Progenitor cell of endocrine pancreas (in vitro differentiated cells): ENCODE measurements around the gene SHC2. TPM values are rescaled to one million over a fixed set of nuclear protein-coding genes. Genes with fewer than 3 reads are reported as not detected.

Experiments
- DNase-seq: peaks from one replicate; pipeline ENCODE4 v3.0.0; 2021; ENCODE audit warnings: low spot score; ENCODE audit not compliant: unreplicated experiment
- H3K27ac Mint-ChIP-seq: 2 replicates; pipeline ENCODE4 v1.8.0; 2021; ENCODE audit warnings: mild to moderate bottlenecking, moderate library complexity, mixed read lengths
- H3K27me3 Mint-ChIP-seq: 2 replicates; pipeline ENCODE4 v1.8.0; 2021; ENCODE audit warnings: mixed read lengths
- H3K36me3 Mint-ChIP-seq: 2 replicates; pipeline ENCODE4 v1.8.0; 2022; ENCODE audit warnings: mixed read lengths; ENCODE audit not compliant: insufficient read depth
- H3K4me1 Mint-ChIP-seq: 2 replicates; pipeline ENCODE4 v1.8.0; 2021; ENCODE audit warnings: low read depth, mixed read lengths
- H3K4me3 Mint-ChIP-seq: 2 replicates; pipeline ENCODE4 v1.8.0; 2021; ENCODE audit warnings: low read depth, mild to moderate bottlenecking, moderate library complexity, mixed read lengths
- H3K9me3 Mint-ChIP-seq: 2 replicates; pipeline ENCODE4 v1.8.0; 2021; ENCODE audit warnings: low read depth, mixed read lengths
- total RNA-seq: library from RNA; stranded (reverse); gene quantifications from 2 replicates; pipeline ENCODE4 v1.2.1, GENCODE V29; 2021
- TF ChIP-seq, protein P1 (sequence below): fragments of 200-600 bp; sonication (generic); IDR thresholded peaks from one replicate; pipeline ENCODE4 v1.5.0; 2021; ENCODE audit warnings: antibody characterized with exemption, mild to moderate bottlenecking; ENCODE audit not compliant: unreplicated experiment

Gene SHC2
- total RNA-seq, 1 donor from 2014 or later = 159 TPM

DNA sequence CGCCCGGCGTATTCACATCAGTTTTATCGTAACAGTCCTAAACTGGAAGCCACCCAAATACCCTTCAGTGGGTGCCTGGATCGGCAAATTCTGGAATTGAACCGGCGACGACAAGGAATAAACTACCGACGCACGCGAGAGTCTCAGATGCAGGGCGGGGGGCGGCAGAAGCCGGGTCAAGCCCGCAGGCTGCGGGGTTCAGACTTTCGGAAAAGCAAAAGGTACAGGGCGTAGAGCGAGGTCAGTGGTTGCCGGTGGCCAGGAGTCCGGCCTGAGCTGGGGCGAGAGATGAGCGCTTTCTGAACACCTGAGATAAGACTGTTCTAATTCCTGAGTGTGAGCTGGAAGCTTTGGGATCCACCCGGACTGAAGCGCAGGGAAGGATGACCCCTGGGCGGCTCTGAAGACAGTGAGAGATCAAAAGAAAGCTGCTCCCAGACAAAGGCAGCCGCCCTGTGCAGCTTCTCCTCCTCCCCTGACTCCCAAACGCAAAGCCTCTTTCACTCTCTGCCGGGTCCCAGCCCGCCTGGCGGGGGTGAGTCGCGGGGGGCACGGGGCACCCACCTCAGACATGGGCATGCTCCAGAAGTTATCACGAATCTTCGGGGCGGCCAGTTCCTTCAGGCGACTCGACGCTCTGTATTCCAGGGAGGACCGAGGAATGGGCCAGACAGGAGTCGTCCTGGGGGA lies 90.0 kb downstream of the SHC2 start:
- H3K4me1 Mint-ChIP-seq = no peaks in the 10 kb centered on the region
- H3K27me3 Mint-ChIP-seq = peaks cover 46% of the 10 kb centered on the region
- no peaks in the 10 kb centered on the region for H3K9me3 Mint-ChIP-seq
- peak; percentile 5 for DNase-seq
- no peak overlapping the region for H3K27ac Mint-ChIP-seq
- TF ChIP-seq, protein P1, sequence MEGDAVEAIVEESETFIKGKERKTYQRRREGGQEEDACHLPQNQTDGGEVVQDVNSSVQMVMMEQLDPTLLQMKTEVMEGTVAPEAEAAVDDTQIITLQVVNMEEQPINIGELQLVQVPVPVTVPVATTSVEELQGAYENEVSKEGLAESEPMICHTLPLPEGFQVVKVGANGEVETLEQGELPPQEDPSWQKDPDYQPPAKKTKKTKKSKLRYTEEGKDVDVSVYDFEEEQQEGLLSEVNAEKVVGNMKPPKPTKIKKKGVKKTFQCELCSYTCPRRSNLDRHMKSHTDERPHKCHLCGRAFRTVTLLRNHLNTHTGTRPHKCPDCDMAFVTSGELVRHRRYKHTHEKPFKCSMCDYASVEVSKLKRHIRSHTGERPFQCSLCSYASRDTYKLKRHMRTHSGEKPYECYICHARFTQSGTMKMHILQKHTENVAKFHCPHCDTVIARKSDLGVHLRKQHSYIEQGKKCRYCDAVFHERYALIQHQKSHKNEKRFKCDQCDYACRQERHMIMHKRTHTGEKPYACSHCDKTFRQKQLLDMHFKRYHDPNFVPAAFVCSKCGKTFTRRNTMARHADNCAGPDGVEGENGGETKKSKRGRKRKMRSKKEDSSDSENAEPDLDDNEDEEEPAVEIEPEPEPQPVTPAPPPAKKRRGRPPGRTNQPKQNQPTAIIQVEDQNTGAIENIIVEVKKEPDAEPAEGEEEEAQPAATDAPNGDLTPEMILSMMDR = no peak
- H3K4me3 Mint-ChIP-seq = no peak overlapping the region
- no peaks in the 10 kb centered on the region for H3K36me3 Mint-ChIP-seq

DNA sequence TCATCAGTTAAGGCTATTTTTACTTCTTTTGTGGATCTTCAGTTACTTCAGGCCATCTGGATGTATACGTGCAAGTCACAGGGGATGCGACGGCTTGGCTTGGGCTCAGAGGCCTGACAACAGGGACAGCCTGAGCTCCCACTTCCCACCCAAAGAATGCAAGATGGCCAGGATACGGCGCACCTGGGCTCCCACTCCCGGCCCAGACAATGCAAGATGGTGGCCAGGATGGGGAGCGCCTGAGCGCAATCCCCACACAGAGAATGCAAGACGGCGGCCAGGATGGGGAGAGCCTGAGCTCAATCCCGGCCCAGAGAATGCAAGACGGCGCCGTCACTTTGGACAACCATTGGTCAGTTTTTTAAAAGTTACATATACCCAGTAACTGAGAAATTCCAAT lies 91.0 kb downstream of the SHC2 start:
- Mint-ChIP-seq H3K27ac (no peak overlapping the region), H3K36me3 (no peaks in the 10 kb centered on the region), H3K4me3 (no peak overlapping the region), H3K27me3 (peaks cover 52% of the 10 kb centered on the region), H3K4me1 (no peaks in the 10 kb centered on the region), H3K9me3 (no peaks in the 10 kb centered on the region)
- TF ChIP-seq, protein P1 = no peak
- no peak for DNase-seq

DNA sequence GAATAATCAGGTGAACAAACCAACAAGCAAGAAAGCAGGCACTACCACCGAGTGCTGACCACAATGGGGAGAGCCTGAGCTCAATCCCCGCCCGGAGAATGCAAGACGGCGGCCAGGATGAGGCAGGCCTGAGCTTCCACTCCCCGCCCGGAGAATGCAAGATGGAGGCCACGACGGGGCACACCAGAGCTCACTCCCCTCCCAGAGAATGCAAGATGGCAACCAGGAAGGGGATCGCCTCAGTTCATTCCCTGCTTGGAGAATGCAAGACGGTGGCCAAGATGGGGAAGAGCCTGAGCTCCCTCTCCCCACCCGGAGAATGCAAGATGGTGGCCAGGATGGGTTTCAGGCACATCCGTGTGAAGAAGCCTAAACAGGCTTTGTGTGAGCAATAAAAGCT lies 91.6 kb downstream of the SHC2 start:
- Mint-ChIP-seq H3K4me1 (no peaks in the 10 kb centered on the region), H3K27ac (no peak overlapping the region), H3K27me3 (peaks cover 54% of the 10 kb centered on the region), H3K9me3 (no peaks in the 10 kb centered on the region), H3K36me3 (no peaks in the 10 kb centered on the region), H3K4me3 (no peak overlapping the region)
- TF ChIP-seq, protein P1 = no peak
- DNase-seq = no peak

DNA sequence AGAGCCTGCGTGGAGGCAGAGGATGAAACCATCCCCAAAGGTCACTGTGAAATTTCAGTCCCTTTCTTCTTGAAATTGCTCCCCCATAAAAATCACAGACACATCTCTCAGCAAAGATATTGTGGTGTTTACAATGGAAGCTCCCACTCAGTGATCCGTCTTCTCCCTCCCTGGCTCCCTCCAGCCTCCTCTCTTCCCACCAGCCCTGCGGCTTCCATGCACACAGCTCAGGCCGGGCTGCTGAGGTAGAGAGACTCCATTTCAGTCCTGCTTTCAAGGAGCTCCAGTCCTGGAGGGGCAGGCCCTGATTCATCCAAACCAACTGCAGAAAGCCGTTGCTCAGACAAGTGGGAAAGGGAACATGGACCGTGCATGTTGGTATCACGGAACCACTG lies 92.2 kb downstream of the SHC2 start:
- no peak overlapping the region for H3K27ac Mint-ChIP-seq

DNA sequence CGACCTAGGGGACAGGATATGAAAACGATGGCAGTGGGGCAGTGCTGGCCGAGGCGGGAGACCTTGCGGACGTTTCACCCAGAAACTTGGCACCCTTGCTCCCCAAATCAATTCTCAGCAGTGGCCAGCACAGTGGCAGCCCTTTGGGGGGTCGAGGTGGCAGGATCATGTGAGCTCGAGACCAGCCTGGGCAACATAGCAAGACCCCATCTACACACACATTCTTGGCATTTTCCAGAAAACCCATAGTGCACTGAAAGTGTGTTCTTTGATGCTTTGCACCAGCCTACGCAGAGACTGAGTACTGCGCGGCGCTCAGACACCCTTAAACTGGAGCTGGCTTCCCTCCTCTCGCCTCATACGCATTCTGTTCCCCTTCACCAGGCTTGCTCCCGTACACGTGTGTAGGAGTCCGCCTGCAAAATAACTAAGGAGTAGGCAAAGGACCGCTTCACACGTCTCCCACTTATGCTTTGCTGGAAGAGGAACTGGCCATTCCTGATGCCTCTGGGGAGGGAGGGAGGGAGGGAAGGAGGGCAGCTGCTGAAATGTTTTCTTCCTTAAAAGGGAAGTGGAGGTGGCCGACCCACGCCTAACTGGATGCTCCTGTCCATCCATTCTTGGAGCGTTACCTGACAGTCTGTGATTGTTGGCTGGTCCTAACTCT lies 92.7 kb downstream of the SHC2 start:
- TF ChIP-seq, protein P1 = no peak
- H3K9me3 Mint-ChIP-seq = no peaks in the 10 kb centered on the region
- no peak overlapping the region for H3K4me3 Mint-ChIP-seq
- no peak for DNase-seq
- no peak overlapping the region for H3K27ac Mint-ChIP-seq
- H3K27me3 Mint-ChIP-seq = peaks cover 51% of the 10 kb centered on the region
- no peaks in the 10 kb centered on the region for H3K36me3 Mint-ChIP-seq
- H3K4me1 Mint-ChIP-seq = no peaks in the 10 kb centered on the region

More for the DNA sequence above, 92.2 kb downstream of the SHC2 start:
- no peaks in the 10 kb centered on the region for H3K36me3 Mint-ChIP-seq
- peaks cover 52% of the 10 kb centered on the region for H3K27me3 Mint-ChIP-seq
- no peak overlapping the region for H3K4me3 Mint-ChIP-seq
- H3K9me3 Mint-ChIP-seq = no peaks in the 10 kb centered on the region
- no peak for DNase-seq
- H3K4me1 Mint-ChIP-seq = no peaks in the 10 kb centered on the region
- TF ChIP-seq, protein P1 = no peak
